SK-N-SH (cell line): ENCODE results near the gene TBC1D10B. TPM values are rescaled to one million over a fixed set of nuclear protein-coding genes. Genes with fewer than 3 reads are reported as not detected.

ENCODE experiments used
- CTCF ChIA-PET: fragments of 300-600, 350-600 bp; formaldehyde crosslinking; extraction: SDS; loops from one replicate; lab custom pipeline; 2021; lab: Yijun Ruan, JAX
- POLR2A ChIA-PET: fragments of 350-600 bp; sonication (Branson Sonifier 250); formaldehyde crosslinking; extraction: SDS; loops from one replicate; lab custom pipeline; 2020; ENCODE audit warnings: antibody characterized with exemption, inconsistent platforms; lab: Yijun Ruan, JAX
- DNase-seq: peaks from one replicate; pipeline ENCODE4 v3.0.0; 2012
- H2AFZ ChIP-seq: fragments of 200-600 bp; sonication (generic); 2 replicates; pipeline ENCODE4 v1.8.1; 2016; ENCODE audit warnings: antibody characterized with exemption, mild to moderate bottlenecking, low read depth
- H3F3A ChIP-seq: fragments of 200-600 bp; sonication (generic); replicated peaks from 2 replicates; pipeline ENCODE3; 2016; ENCODE audit warnings: antibody characterized with exemption, mild to moderate bottlenecking; ENCODE audit not compliant: insufficient read depth
- H3K27ac ChIP-seq, 2 experiments: fragments of 200-500 bp in 1 of 2; fragments of 200-600 bp in 1 of 2; sonication (Bioruptor generic) in 1 of 2; sonication (generic), shearing (Covaris generic) in 1 of 2; 2 replicates each; pipeline versions ENCODE4 v1.5.1 to v1.6.1; 2014 to 2016; ENCODE audit warnings: low read depth in 2 of 2, inconsistent platforms in 1 of 2, low read length in 1 of 2, mild to moderate bottlenecking in 1 of 2, mixed read lengths in 1 of 2
- H3K27me3 ChIP-seq: fragments of 200-600 bp; sonication (generic), shearing (Covaris generic); 2 replicates; pipeline ENCODE4 v1.6.1; 2016; ENCODE audit warnings: mixed run types; ENCODE audit not compliant: insufficient read depth
- H3K36me3 ChIP-seq, 2 experiments: fragments of 200-500 bp in 1 of 2; fragments of 200-600 bp in 1 of 2; sonication (Bioruptor generic) in 1 of 2; sonication (generic) in 1 of 2; replicated peaks in 1 of 2; 2 replicates each; pipeline versions ENCODE3 to v1.5.1; 2014 to 2016; ENCODE audit warnings: low read length in 1 of 2, mild to moderate bottlenecking in 1 of 2; ENCODE audit not compliant: insufficient read depth in 2 of 2, control insufficient read depth in 1 of 2
- H3K4me1 ChIP-seq, 2 experiments: fragments of 200-500 bp in 1 of 2; fragments of 200-600 bp in 1 of 2; sonication (Bioruptor generic) in 1 of 2; sonication (generic), shearing (Covaris generic) in 1 of 2; 2 replicates each; pipeline versions ENCODE4 v1.5.1 to v1.6.1; 2014 to 2016; ENCODE audit warnings: low read depth in 1 of 2, low read length in 1 of 2, mixed run types in 1 of 2; ENCODE audit not compliant: insufficient read depth in 2 of 2, control insufficient read depth in 1 of 2
- H3K4me2 ChIP-seq: fragments of 200-600 bp; sonication (generic), shearing (Covaris generic); 2 replicates; pipeline ENCODE4 v1.6.1; 2017; ENCODE audit warnings: mixed run types
- H3K4me3 ChIP-seq, 2 experiments: fragments of 200-500 bp in 1 of 2; fragments of 200-600 bp in 1 of 2; sonication (Bioruptor generic) in 1 of 2; sonication (generic), shearing (Covaris generic) in 1 of 2; 2 replicates each; pipeline versions ENCODE4 v1.5.1 to v1.8.1; 2014 to 2016; ENCODE audit warnings: low read depth in 2 of 2, inconsistent platforms in 1 of 2, low read length in 1 of 2, mild to moderate bottlenecking in 1 of 2, mixed read lengths in 1 of 2, moderate library complexity in 1 of 2
- H3K79me2 ChIP-seq: fragments of 200-600 bp; sonication (generic); 2 replicates; pipeline ENCODE4 v1.8.1; 2017; ENCODE audit warnings: mild to moderate bottlenecking; ENCODE audit not compliant: insufficient read depth
- H3K9ac ChIP-seq: fragments of 200-600 bp; sonication (generic); 2 replicates; pipeline ENCODE4 v1.6.1; 2017; ENCODE audit warnings: mixed run types
- H3K9me2 ChIP-seq: fragments of 200-600 bp; sonication (generic); 2 replicates; pipeline ENCODE4 v1.6.1; 2017; ENCODE audit warnings: mixed run types
- H3K9me3 ChIP-seq: fragments of 200-600 bp; sonication (generic); 2 replicates; pipeline ENCODE4 v1.6.1; 2017; ENCODE audit warnings: mixed run types, mild to moderate bottlenecking, moderate library complexity
- H4K20me1 ChIP-seq: fragments of 200-600 bp; sonication (generic); 2 replicates; pipeline ENCODE4 v1.6.1; 2017; ENCODE audit warnings: mild to moderate bottlenecking, mixed run types; ENCODE audit not compliant: insufficient read depth
- ELF1 ChIP-seq: IDR thresholded peaks from 2 replicates; pipeline ENCODE4 v1.4.0; 2012
- PBX3 ChIP-seq: IDR thresholded peaks from 2 replicates; pipeline ENCODE4; 2012
- REST ChIP-seq: IDR thresholded peaks from 2 replicates; pipeline ENCODE4 v1.6.1; 2012; ENCODE audit warnings: mild to moderate bottlenecking, low read depth, low read length, moderate library complexity
- RFX5 ChIP-seq: IDR thresholded peaks from 2 replicates; pipeline ENCODE4 v1.6.1; 2012; ENCODE audit warnings: mild to moderate bottlenecking, improper control_type of control experiment, low read length
- TAF1 ChIP-seq: IDR thresholded peaks from 2 replicates; pipeline ENCODE4 v1.6.1; 2012; ENCODE audit warnings: low read depth, mild to moderate bottlenecking, low read length, moderate library complexity, borderline replicate concordance
- YY1 ChIP-seq: IDR thresholded peaks from 2 replicates; pipeline ENCODE4 v1.4.0; 2012; ENCODE audit warnings: low read depth, mild to moderate bottlenecking
- WGBS: methylation state at CpG from one replicate; pipeline ENCODE4 v1.1.6; 2017; ENCODE audit warnings: low lambda C conversion rate; 5-methylcytosine and 5-hydroxymethylcytosine counted together
- polyA plus RNA-seq, 3 experiments: library from polyadenylated mRNA; depleted of rRNA; stranded (reverse); fragments of >200 nt; gene quantifications; 2 replicates each; pipeline ENCODE4 v1.2.3, GENCODE V29; 2012
- TF ChIP-seq, protein P1 (sequence below): fragments of 200-600 bp; sonication (generic); IDR thresholded peaks from 2 replicates; pipeline ENCODE4 v1.6.1; 2017; ENCODE audit warnings: antibody characterized with exemption, mild to moderate bottlenecking, moderate library complexity
- TF ChIP-seq, protein P2 (sequence below): IDR thresholded peaks from 2 replicates; pipeline ENCODE4 v1.4.0; 2012; ENCODE audit warnings: low read depth

The TBC1D10B gene
- polyA plus RNA-seq, 1 of the 3 experiments (the other 2 are of a cell fraction) = 20.5 TPM

GRCh38 chr16:30376461-30376902 is 6.2 kb upstream of the TBC1D10B start (continued):
- TF ChIP-seq REST (no peak), ELF1 (no peak), RFX5 (no peak), TAF1 (no peak), YY1 (no peak)
- TF ChIP-seq, protein P1, sequence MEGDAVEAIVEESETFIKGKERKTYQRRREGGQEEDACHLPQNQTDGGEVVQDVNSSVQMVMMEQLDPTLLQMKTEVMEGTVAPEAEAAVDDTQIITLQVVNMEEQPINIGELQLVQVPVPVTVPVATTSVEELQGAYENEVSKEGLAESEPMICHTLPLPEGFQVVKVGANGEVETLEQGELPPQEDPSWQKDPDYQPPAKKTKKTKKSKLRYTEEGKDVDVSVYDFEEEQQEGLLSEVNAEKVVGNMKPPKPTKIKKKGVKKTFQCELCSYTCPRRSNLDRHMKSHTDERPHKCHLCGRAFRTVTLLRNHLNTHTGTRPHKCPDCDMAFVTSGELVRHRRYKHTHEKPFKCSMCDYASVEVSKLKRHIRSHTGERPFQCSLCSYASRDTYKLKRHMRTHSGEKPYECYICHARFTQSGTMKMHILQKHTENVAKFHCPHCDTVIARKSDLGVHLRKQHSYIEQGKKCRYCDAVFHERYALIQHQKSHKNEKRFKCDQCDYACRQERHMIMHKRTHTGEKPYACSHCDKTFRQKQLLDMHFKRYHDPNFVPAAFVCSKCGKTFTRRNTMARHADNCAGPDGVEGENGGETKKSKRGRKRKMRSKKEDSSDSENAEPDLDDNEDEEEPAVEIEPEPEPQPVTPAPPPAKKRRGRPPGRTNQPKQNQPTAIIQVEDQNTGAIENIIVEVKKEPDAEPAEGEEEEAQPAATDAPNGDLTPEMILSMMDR = no peak
- TF ChIP-seq, protein P2, sequence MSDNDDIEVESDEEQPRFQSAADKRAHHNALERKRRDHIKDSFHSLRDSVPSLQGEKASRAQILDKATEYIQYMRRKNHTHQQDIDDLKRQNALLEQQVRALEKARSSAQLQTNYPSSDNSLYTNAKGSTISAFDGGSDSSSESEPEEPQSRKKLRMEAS = no peak

DNA sequence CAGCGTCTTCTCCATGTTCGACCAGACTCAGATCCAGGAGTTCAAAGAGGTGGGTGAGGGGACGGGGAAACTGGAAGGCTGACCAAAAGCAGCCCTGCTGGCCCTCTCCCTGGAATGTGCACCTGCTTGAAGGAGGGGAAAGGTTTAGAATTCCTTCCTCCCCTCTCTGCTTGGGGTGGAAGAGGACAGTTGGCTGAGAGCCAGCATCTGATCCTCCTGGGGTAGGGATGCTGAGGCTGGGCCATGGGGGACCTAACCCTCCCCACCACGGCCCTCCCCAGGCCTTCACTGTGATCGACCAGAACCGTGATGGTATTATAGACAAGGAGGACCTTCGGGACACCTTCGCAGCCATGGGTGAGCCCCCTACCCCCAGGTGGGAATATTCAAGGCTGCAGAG is 5.6 kb upstream of the TBC1D10B start:
- H3K27me3 ChIP-seq = no peaks in the 10 kb centered on the region
- TF ChIP-seq PBX3 = no peak
- POLR2A ChIA-PET = no interaction called here
- H3K36me3 ChIP-seq = peaks cover 0 to 6% of the 10 kb centered on the region in 2 experiments
- peaks cover 15% of the 10 kb centered on the region; the same call in 1 of the 2 replicates for H3K79me2 ChIP-seq
- no peak for DNase-seq
- H3F3A ChIP-seq = peaks cover 19% of the 10 kb centered on the region
- no peak overlapping the region for H3K9ac ChIP-seq
- no peak overlapping the region for H3K4me2 ChIP-seq
- H3K9me3 ChIP-seq = no peaks in the 10 kb centered on the region
- no peak overlapping the region for H3K4me3 ChIP-seq
- H4K20me1 ChIP-seq = peaks cover 12% of the 10 kb centered on the region; the same call in 1 of the 2 replicates
- 94% methylated on average over 8 of the region's 8 CpGs for WGBS
- CTCF ChIA-PET = interaction anchor here (2.0 kb wide), 1 partner anchor 33 kb away, joined by 11 read pairs; no protein-coding TSS in a partner anchor
- peaks cover 10 to 25% of the 10 kb centered on the region in 2 experiments; a peak in 3 of 4 replicates for H3K4me1 ChIP-seq
- no peak overlapping the region; a peak in 1 of 4 replicates for H3K27ac ChIP-seq
- no peak overlapping the region for H2AFZ ChIP-seq
- H3K9me2 ChIP-seq = no peaks in the 10 kb centered on the region
